ENCODE results near the gene CST8.
"Not testable (repeated sequence)": the region's sequence is repeated elsewhere in the genome, so short reads cannot be mapped to it uniquely, and the experiment has no call there.

Gene CST8

GRCh38 chr20:23455639-23456038 is 35.3 kb upstream of the CST8 start:
- no peak overlapping the region for H3K4me3 ChIP-seq (ENCODE audit: low read depth, low read length)
- no peak for DNase-seq (ENCODE audit: low read depth)
- TF ChIP-seq CTCF (IDR thresholded peaks at IDR 0.05; ENCODE audit: low read depth, low read length, missing control alignments): no peak

GRCh38 chr20:23456409-23456808 is 34.5 kb upstream of the CST8 start:
- H3K4me3 ChIP-seq (ENCODE audit: low read depth, low read length): no peak overlapping the region
- DNase-seq (ENCODE audit: low read depth): no peak
- TF ChIP-seq CTCF (IDR thresholded peaks at IDR 0.05; ENCODE audit: low read depth, low read length, missing control alignments): no peak

GRCh38 chr20:23456873-23457272 is 34.0 kb upstream of the CST8 start:
- H3K4me3 ChIP-seq (ENCODE audit: low read depth, low read length): no peak overlapping the region
- no peak for DNase-seq (ENCODE audit: low read depth)
- TF ChIP-seq CTCF (IDR thresholded peaks at IDR 0.05; ENCODE audit: low read depth, low read length, missing control alignments): no peak

- H3K4me3 ChIP-seq (ENCODE audit: low read depth, low read length): no peak overlapping the region
- DNase-seq (ENCODE audit: low read depth): no peak
- TF ChIP-seq CTCF (IDR thresholded peaks at IDR 0.05; ENCODE audit: low read depth, low read length, missing control alignments): no peak
Observed at GRCh38 chr20:23459461-23460150, 31.3 kb upstream of the CST8 start.

GRCh38 chr20:23461180-23461579 is 29.7 kb upstream of the CST8 start:
- H3K4me3 ChIP-seq (ENCODE audit: low read depth, low read length): no peak overlapping the region
- DNase-seq (ENCODE audit: low read depth): no peak
- no peak for TF ChIP-seq CTCF (IDR thresholded peaks at IDR 0.05; ENCODE audit: low read depth, low read length, missing control alignments)

- not testable (repeated sequence) for H3K4me3 ChIP-seq (ENCODE audit: low read depth, low read length); DNase-seq (ENCODE audit: low read depth)
Observed at GRCh38 chr20:23466961-23467360, 24.0 kb upstream of the CST8 start.

- not testable (repeated sequence) for H3K4me3 ChIP-seq (ENCODE audit: low read depth, low read length); DNase-seq (ENCODE audit: low read depth)
Observed at GRCh38 chr20:23472306-23472705, 18.6 kb upstream of the CST8 start.

GRCh38 chr20:23473293-23473692 is 17.6 kb upstream of the CST8 start:
- not testable (repeated sequence) for H3K4me3 ChIP-seq (ENCODE audit: low read depth, low read length); DNase-seq (ENCODE audit: low read depth)

- TF ChIP-seq CTCF (IDR thresholded peaks at IDR 0.05; ENCODE audit: low read depth, low read length, missing control alignments): no peak
- H3K4me3 ChIP-seq (ENCODE audit: low read depth, low read length): no peak overlapping the region
- DNase-seq (ENCODE audit: low read depth): no peak
Observed at GRCh38 chr20:23475395-23475794, 15.5 kb upstream of the CST8 start.

Data from GM12864 (cell line).